HL-60 (cell line): ENCODE results near the gene CCNA1.

Source experiments
- DNase-seq, 2 experiments: peaks; one replicate each; pipeline ENCODE4 v3.0.0-alpha.2; 2010 to 2020; ENCODE audit warnings: low read depth in 1 of 2, low spot score in 1 of 2
- H3K27ac ChIP-seq: fragments of 250-450 bp; sonication (Bioruptor Pico); replicated peaks from 2 replicates; pipeline ENCODE4 v1.5.1; 2020; ENCODE audit warnings: mild to moderate bottlenecking, moderate library complexity
- H3K27me3 ChIP-seq: fragments of 250-450 bp; sonication (Bioruptor Pico); 2 replicates; pipeline ENCODE4 v1.5.1; 2021; ENCODE audit warnings: mild to moderate bottlenecking, moderate library complexity; ENCODE audit not compliant: insufficient read depth, poor library complexity, severe bottlenecking
- H3K4me3 ChIP-seq: replicated peaks from 2 replicates; pipeline ENCODE4 v1.5.1; 2011; ENCODE audit warnings: mild to moderate bottlenecking, control low read depth, low read length; ENCODE audit not compliant: insufficient read depth
- GABPA ChIP-seq: IDR thresholded peaks from 2 replicates; pipeline ENCODE4 v1.6.1; 2012; ENCODE audit warnings: low read depth
- POLR2AphosphoS5 ChIP-seq: IDR thresholded peaks from 2 replicates; pipeline ENCODE4 v1.6.1; 2012; ENCODE audit warnings: low read depth
- SPI1 ChIP-seq: IDR thresholded peaks from 2 replicates; pipeline ENCODE4 v1.6.1; 2012; ENCODE audit warnings: low read depth, mild to moderate bottlenecking, borderline replicate concordance
- long read RNA-seq: library from polyadenylated mRNA; unstranded; transcript quantifications from one replicate; pipeline ENCODE4 v2.0.0, GENCODE V29; 2020
- TF ChIP-seq, protein P1 (sequence below): IDR thresholded peaks from 2 replicates; pipeline ENCODE4 v1.6.1; 2012; ENCODE audit warnings: low read depth; ENCODE audit not compliant: insufficient replicate concordance
- TF ChIP-seq, protein P2 (sequence below): IDR thresholded peaks from one replicate; pipeline ENCODE4 v1.5.1; 2011; ENCODE audit warnings: low read length, control low read depth, inconsistent platforms; ENCODE audit not compliant: insufficient read depth

The CCNA1 gene
- long read RNA-seq: 0 reads

DNA sequence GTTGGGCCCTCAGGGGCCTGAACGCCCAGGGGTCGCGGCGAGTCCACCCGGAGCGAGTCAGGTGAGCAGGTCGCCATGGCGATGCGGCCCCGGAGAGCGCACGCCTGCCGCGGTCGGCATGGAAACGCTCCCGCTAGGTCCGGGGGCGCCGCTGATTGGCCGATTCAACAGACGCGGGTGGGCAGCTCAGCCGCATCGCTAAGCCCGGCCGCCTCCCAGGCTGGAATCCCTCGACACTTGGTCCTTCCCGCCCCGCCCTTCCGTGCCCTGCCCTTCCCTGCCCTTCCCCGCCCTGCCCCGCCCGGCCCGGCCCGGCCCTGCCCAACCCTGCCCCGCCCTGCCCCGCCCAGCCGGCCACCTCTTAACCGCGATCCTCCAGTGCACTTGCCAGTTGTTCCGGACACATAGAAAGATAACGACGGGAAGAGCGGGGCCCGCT, at the start of gene CCNA1:
Gene CCNA1, plus strand, starts transcription at position 390 of the 439 bp plus-strand sequence. CDS start 562 bp downstream, outside the sequence.
- H3K27me3 ChIP-seq: peaks cover 6% of the 10 kb centered on the region
- peak; percentile 49 to 67 for DNase-seq
- peak within 1 kb of the TSS; percentile 94 for H3K4me3 ChIP-seq
- TF ChIP-seq, protein P1, sequence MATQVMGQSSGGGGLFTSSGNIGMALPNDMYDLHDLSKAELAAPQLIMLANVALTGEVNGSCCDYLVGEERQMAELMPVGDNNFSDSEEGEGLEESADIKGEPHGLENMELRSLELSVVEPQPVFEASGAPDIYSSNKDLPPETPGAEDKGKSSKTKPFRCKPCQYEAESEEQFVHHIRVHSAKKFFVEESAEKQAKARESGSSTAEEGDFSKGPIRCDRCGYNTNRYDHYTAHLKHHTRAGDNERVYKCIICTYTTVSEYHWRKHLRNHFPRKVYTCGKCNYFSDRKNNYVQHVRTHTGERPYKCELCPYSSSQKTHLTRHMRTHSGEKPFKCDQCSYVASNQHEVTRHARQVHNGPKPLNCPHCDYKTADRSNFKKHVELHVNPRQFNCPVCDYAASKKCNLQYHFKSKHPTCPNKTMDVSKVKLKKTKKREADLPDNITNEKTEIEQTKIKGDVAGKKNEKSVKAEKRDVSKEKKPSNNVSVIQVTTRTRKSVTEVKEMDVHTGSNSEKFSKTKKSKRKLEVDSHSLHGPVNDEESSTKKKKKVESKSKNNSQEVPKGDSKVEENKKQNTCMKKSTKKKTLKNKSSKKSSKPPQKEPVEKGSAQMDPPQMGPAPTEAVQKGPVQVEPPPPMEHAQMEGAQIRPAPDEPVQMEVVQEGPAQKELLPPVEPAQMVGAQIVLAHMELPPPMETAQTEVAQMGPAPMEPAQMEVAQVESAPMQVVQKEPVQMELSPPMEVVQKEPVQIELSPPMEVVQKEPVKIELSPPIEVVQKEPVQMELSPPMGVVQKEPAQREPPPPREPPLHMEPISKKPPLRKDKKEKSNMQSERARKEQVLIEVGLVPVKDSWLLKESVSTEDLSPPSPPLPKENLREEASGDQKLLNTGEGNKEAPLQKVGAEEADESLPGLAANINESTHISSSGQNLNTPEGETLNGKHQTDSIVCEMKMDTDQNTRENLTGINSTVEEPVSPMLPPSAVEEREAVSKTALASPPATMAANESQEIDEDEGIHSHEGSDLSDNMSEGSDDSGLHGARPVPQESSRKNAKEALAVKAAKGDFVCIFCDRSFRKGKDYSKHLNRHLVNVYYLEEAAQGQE: no peak
- TF ChIP-seq SPI1: no peak
- no peak for TF ChIP-seq POLR2AphosphoS5
- no peak for TF ChIP-seq GABPA
- TF ChIP-seq, protein P2, sequence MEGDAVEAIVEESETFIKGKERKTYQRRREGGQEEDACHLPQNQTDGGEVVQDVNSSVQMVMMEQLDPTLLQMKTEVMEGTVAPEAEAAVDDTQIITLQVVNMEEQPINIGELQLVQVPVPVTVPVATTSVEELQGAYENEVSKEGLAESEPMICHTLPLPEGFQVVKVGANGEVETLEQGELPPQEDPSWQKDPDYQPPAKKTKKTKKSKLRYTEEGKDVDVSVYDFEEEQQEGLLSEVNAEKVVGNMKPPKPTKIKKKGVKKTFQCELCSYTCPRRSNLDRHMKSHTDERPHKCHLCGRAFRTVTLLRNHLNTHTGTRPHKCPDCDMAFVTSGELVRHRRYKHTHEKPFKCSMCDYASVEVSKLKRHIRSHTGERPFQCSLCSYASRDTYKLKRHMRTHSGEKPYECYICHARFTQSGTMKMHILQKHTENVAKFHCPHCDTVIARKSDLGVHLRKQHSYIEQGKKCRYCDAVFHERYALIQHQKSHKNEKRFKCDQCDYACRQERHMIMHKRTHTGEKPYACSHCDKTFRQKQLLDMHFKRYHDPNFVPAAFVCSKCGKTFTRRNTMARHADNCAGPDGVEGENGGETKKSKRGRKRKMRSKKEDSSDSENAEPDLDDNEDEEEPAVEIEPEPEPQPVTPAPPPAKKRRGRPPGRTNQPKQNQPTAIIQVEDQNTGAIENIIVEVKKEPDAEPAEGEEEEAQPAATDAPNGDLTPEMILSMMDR: no peak
- no peak within 1 kb of the TSS for H3K27ac ChIP-seq

- TF ChIP-seq SPI1: no peak
- no peak for TF ChIP-seq POLR2AphosphoS5
- TF ChIP-seq, protein P1: no peak
- no peak for TF ChIP-seq GABPA
- TF ChIP-seq, protein P2: no peak
- no peak for DNase-seq
- Histone ChIP-seq H3K27ac (no peak overlapping the region), H3K4me3 (no peak overlapping the region), H3K27me3 (no peaks in the 10 kb centered on the region)
These were observed 46.8 kb upstream of the CCNA1 start for GRCh38 chr13:36385489-36385888.

GRCh38 chr13:36395280-36395679, 37.0 kb upstream of the CCNA1 start:
- no peak overlapping the region for H3K27ac ChIP-seq
- H3K4me3 ChIP-seq: no peak overlapping the region
- TF ChIP-seq, protein P1: no peak
- TF ChIP-seq, protein P2: peak; percentile 33
- DNase-seq: peak in 1 of 2 experiments; percentile 44
- H3K27me3 ChIP-seq: no peaks in the 10 kb centered on the region
